GM21619 (cell line): ENCODE measurements around the gene B3GNT3.

Experiments used
- ATAC-seq: cut with Tn5 transposase; IDR thresholded peaks from one replicate; pipeline ENCODE4 v1.9.1; 2021; ENCODE audit not compliant: unreplicated experiment

B3GNT3 gene

GRCh38 chr19:17859533-17860330, 64.8 kb downstream of the B3GNT3 start, which contains the start of gene RPL18A:
Gene RPL18A (plus strand): TSS chr19:17859910. CDS start chr19:17859957, 47 bp downstream.
- peak; percentile 91 for ATAC-seq

GRCh38 chr19:17860331-17860992, 65.5 kb downstream of the B3GNT3 start:
- ATAC-seq, result no peak

GRCh38 chr19:17860993-17861360, 66.0 kb downstream of the B3GNT3 start:
- no peak for ATAC-seq

GRCh38 chr19:17861542-17862402, 66.8 kb downstream of the B3GNT3 start:
- no peak for ATAC-seq

- ATAC-seq, result no peak
Observed at GRCh38 chr19:17862711-17863519, 68.0 kb downstream of the B3GNT3 start.
